ENCODE data around the gene KNTC1.

Gene KNTC1

GRCh38 chr12:122533856-122534255 lies 6.8 kb downstream of the KNTC1 start:
- Histone ChIP-seq H3K9me2 (replicated peaks; ENCODE audit: insufficient read depth, low read length) (no peaks in the 10 kb centered on the region), H3K36me3 (replicated peaks; ENCODE audit: insufficient read depth, low read length) (no peaks in the 10 kb centered on the region), H3F3A (ENCODE audit: insufficient read depth, low read length) (no peaks in the 10 kb centered on the region), H4K20me1 (ENCODE audit: insufficient read depth, low read length) (no peaks in the 10 kb centered on the region), H3K9me3 (replicated peaks; ENCODE audit: insufficient read depth, low read length) (no peaks in the 10 kb centered on the region), H3K27me3 (replicated peaks; ENCODE audit: insufficient read depth, low read length) (no peaks in the 10 kb centered on the region), H3K4me3 (ENCODE audit: low read length) (no peak overlapping the region), H3K9ac (ENCODE audit: low read length) (no peak overlapping the region), H3K27ac (ENCODE audit: low read length) (no peak overlapping the region), H3K4me2 (ENCODE audit: low read depth, low read length) (no peak overlapping the region), H3K79me2 (ENCODE audit: low read length) (peaks cover 31% of the 10 kb centered on the region), H2AFZ (ENCODE audit: low read length) (no peak overlapping the region), H3K4me1 (ENCODE audit: low read length) (no peaks in the 10 kb centered on the region)
- TF ChIP-seq EZH2 (optimal IDR thresholded peaks at IDR 0.05; ENCODE audit: low read depth, low read length) (no peak), CTCF (IDR thresholded peaks at IDR 0.05; ENCODE audit: low read length) (no peak), EZH2phosphoT487 (IDR thresholded peaks at IDR 0.05; ENCODE audit: low read length) (no peak)
- no peak for DNase-seq

GRCh38 chr12:122537021-122537420 lies 10.0 kb downstream of the KNTC1 start:
- no peak for DNase-seq
- no peak overlapping the region for H3K4me3 ChIP-seq (ENCODE audit: low read length)
- H3K27me3 ChIP-seq (replicated peaks; ENCODE audit: insufficient read depth, low read length), result no peaks in the 10 kb centered on the region
- no peak for TF ChIP-seq EZH2phosphoT487 (IDR thresholded peaks at IDR 0.05; ENCODE audit: low read length)
- no peak for TF ChIP-seq EZH2 (optimal IDR thresholded peaks at IDR 0.05; ENCODE audit: low read depth, low read length)
- TF ChIP-seq CTCF (IDR thresholded peaks at IDR 0.05; ENCODE audit: low read length), result no peak
- no peak overlapping the region for H3K27ac ChIP-seq (ENCODE audit: low read length)
- no peaks in the 10 kb centered on the region for H4K20me1 ChIP-seq (ENCODE audit: insufficient read depth, low read length)
- no peak overlapping the region for H2AFZ ChIP-seq (ENCODE audit: low read length)
- peaks cover 8% of the 10 kb centered on the region for H3K79me2 ChIP-seq (ENCODE audit: low read length)
- H3F3A ChIP-seq (ENCODE audit: insufficient read depth, low read length), result no peaks in the 10 kb centered on the region
- no peak overlapping the region for H3K4me2 ChIP-seq (ENCODE audit: low read depth, low read length)
- no peaks in the 10 kb centered on the region for H3K9me2 ChIP-seq (replicated peaks; ENCODE audit: insufficient read depth, low read length)
- H3K36me3 ChIP-seq (replicated peaks; ENCODE audit: insufficient read depth, low read length), result no peaks in the 10 kb centered on the region
- H3K4me1 ChIP-seq (ENCODE audit: low read length), result no peaks in the 10 kb centered on the region
- H3K9me3 ChIP-seq (replicated peaks; ENCODE audit: insufficient read depth, low read length), result no peaks in the 10 kb centered on the region
- no peak overlapping the region for H3K9ac ChIP-seq (ENCODE audit: low read length)

GRCh38 chr12:122538496-122538895 lies 11.4 kb downstream of the KNTC1 start:
- Histone ChIP-seq H3K27ac (ENCODE audit: low read length) (no peak overlapping the region), H3F3A (ENCODE audit: insufficient read depth, low read length) (no peaks in the 10 kb centered on the region), H3K27me3 (replicated peaks; ENCODE audit: insufficient read depth, low read length) (no peaks in the 10 kb centered on the region), H3K9me3 (replicated peaks; ENCODE audit: insufficient read depth, low read length) (no peaks in the 10 kb centered on the region), H2AFZ (ENCODE audit: low read length) (no peak overlapping the region), H3K4me1 (ENCODE audit: low read length) (no peaks in the 10 kb centered on the region), H3K9me2 (replicated peaks; ENCODE audit: insufficient read depth, low read length) (no peaks in the 10 kb centered on the region), H3K36me3 (replicated peaks; ENCODE audit: insufficient read depth, low read length) (no peaks in the 10 kb centered on the region), H4K20me1 (ENCODE audit: insufficient read depth, low read length) (no peaks in the 10 kb centered on the region), H3K9ac (ENCODE audit: low read length) (no peak overlapping the region), H3K4me2 (ENCODE audit: low read depth, low read length) (no peak overlapping the region), H3K4me3 (ENCODE audit: low read length) (no peak overlapping the region), H3K79me2 (ENCODE audit: low read length) (peaks cover 2% of the 10 kb centered on the region)
- TF ChIP-seq EZH2phosphoT487 (IDR thresholded peaks at IDR 0.05; ENCODE audit: low read length), result no peak
- no peak for TF ChIP-seq EZH2 (optimal IDR thresholded peaks at IDR 0.05; ENCODE audit: low read depth, low read length)
- no peak for TF ChIP-seq CTCF (IDR thresholded peaks at IDR 0.05; ENCODE audit: low read length)
- DNase-seq, result no peak

All from MM.1S (cell line).